ENCODE measurements around the gene PDLIM1. TPM values are rescaled to one million over a fixed set of nuclear protein-coding genes. Genes with fewer than 3 reads are reported as not detected.
A peak's percentile ranks its signal among the peaks of the same experiment; 100 is the strongest.

The PDLIM1 gene
- total RNA-seq, 1 experiment from 2014 or later: 115 TPM

GRCh38 chr10:95254629-95255028 is 36.2 kb downstream of the PDLIM1 start:
- TF ChIP-seq CTCF (conservative IDR thresholded peaks at IDR 0.05): no peak
- no peaks in the 10 kb centered on the region for H3K27me3 Mint-ChIP-seq (ENCODE audit: low read depth)
- no peak for DNase-seq

More at GRCh38 chr10:95254629-95255028, 36.2 kb downstream of the PDLIM1 start:
- H2BK120ac ChIP-seq (ENCODE audit: low read depth, low read length, poor library complexity, severe bottlenecking): no peak overlapping the region
- H3K4me3 Mint-ChIP-seq: no peak overlapping the region
- no peaks in the 10 kb centered on the region; the same call in 1 of the 2 replicates for H3K79me2 ChIP-seq (ENCODE audit: insufficient read depth, low read length)
- no peak overlapping the region for H4K5ac ChIP-seq (ENCODE audit: insufficient read length, low read depth, low read length)
- peak overlapping the region in 1 of 3 experiments; percentile 16; a peak in 1 of 7 replicates for H3K27ac Mint-ChIP-seq
- H3K9ac ChIP-seq (ENCODE audit: extremely low read depth, insufficient read length, low read length): no peak overlapping the region
- no peak overlapping the region for H2BK5ac ChIP-seq (ENCODE audit: insufficient read length, low read length)
- H2AK5ac ChIP-seq (ENCODE audit: insufficient read length, low read length): no peak overlapping the region
- H4K91ac ChIP-seq (ENCODE audit: insufficient read length, low read depth, low read length): no peak overlapping the region
- peaks cover 11 to 12% of the 10 kb centered on the region in 2 experiments for H3K4me1 Mint-ChIP-seq
- H3K9me3 ChIP-seq (ENCODE audit: control insufficient read depth, low read depth, low read length): no peaks in the 10 kb centered on the region
- no peak overlapping the region for H2AFZ ChIP-seq (ENCODE audit: low read length)
- no peak overlapping the region for H3K18ac ChIP-seq (ENCODE audit: insufficient read length, low read depth, low read length)
- H3K14ac ChIP-seq (ENCODE audit: insufficient read depth, low read length): no peak overlapping the region
- H3K9me3 Mint-ChIP-seq: peaks cover 12 to 17% of the 10 kb centered on the region in 2 experiments
- no peaks in the 10 kb centered on the region for H3K23me2 ChIP-seq (ENCODE audit: insufficient read length, low read depth, low read length, poor library complexity, severe bottlenecking)
- H3K4me1 ChIP-seq (ENCODE audit: insufficient read depth, low read length): peaks cover 3% of the 10 kb centered on the region; the same call in 1 of the 2 replicates
- no peak overlapping the region for H4K8ac ChIP-seq (replicated peaks; ENCODE audit: insufficient read length, low read depth, low read length)
- peaks cover 29 to 54% (median 42%) of the 10 kb centered on the region in 3 experiments for H3K36me3 Mint-ChIP-seq (ENCODE audit: insufficient read depth in 1 of 3, low read depth in 3 of 3)
- H3K79me1 ChIP-seq (ENCODE audit: insufficient read depth, low read depth, low read length, poor library complexity, severe bottlenecking): peaks cover 4% of the 10 kb centered on the region
- no peak overlapping the region for H3K4me2 ChIP-seq (ENCODE audit: insufficient read depth, insufficient read length, low read length)
- H3K27ac ChIP-seq (ENCODE audit: insufficient read length, low read depth, low read length): no peak overlapping the region
- H3K56ac ChIP-seq (ENCODE audit: insufficient read length, low read depth, low read length): no peak overlapping the region
- H3T11ph ChIP-seq (ENCODE audit: low read length): no peak overlapping the region
- H2BK15ac ChIP-seq (ENCODE audit: low read depth, low read length): no peak overlapping the region
- no peaks in the 10 kb centered on the region for H3K27me3 ChIP-seq (ENCODE audit: insufficient read depth, low read length)
- H4K20me1 ChIP-seq (ENCODE audit: control insufficient read depth, insufficient read depth, insufficient read length): no peaks in the 10 kb centered on the region
- H2BK20ac ChIP-seq (ENCODE audit: low read depth, low read length, poor library complexity, severe bottlenecking): no peak overlapping the region
- no peak overlapping the region for H3K23ac ChIP-seq (ENCODE audit: insufficient read length, low read depth, low read length)
- H3K4ac ChIP-seq (ENCODE audit: low read depth, low read length): no peak overlapping the region
- H2BK12ac ChIP-seq (ENCODE audit: insufficient read length, low read depth, low read length): no peak overlapping the region
- no CpG with 5 or more reads among the region's 3 CpGs for WGBS (ENCODE audit: extremely low coverage, insufficient read length, low lambda C conversion rate)
